Left forelimb (tissue), 1 donor: ENCODE measurements around the gene EFEMP1.

Source experiments
- DNase-seq: peaks from one replicate; pipeline ENCODE4 v3.0.0-alpha.2; 2018; ENCODE audit warnings: low spot score

Gene EFEMP1

GRCh38 chr2:55898386-55899040, 25.1 kb downstream of the EFEMP1 start:
- DNase-seq, result no peak

- no peak for DNase-seq
These were observed 26.9 kb downstream of the EFEMP1 start for GRCh38 chr2:55896633-55897032.

- no peak for DNase-seq
These were observed 28.9 kb downstream of the EFEMP1 start for GRCh38 chr2:55894720-55895119.

- no peak for DNase-seq
These were observed 31.9 kb downstream of the EFEMP1 start for GRCh38 chr2:55891671-55892094.

GRCh38 chr2:55888936-55889335, 34.6 kb downstream of the EFEMP1 start:
- no peak for DNase-seq

GRCh38 chr2:55887901-55888624, 35.5 kb downstream of the EFEMP1 start:
- no peak for DNase-seq

GRCh38 chr2:55887351-55887750, 36.2 kb downstream of the EFEMP1 start:
- no peak for DNase-seq

- no peak for DNase-seq
These were observed 37.7 kb downstream of the EFEMP1 start for GRCh38 chr2:55885944-55886281.

- no peak for DNase-seq
These were observed 38.2 kb downstream of the EFEMP1 start for GRCh38 chr2:55885127-55885943.

- no peak for DNase-seq
These were observed 39.8 kb downstream of the EFEMP1 start for GRCh38 chr2:55883829-55884228.

- DNase-seq, result no peak
These were observed 40.2 kb downstream of the EFEMP1 start for GRCh38 chr2:55883357-55883756.

GRCh38 chr2:55882954-55883353, 40.6 kb downstream of the EFEMP1 start:
- no peak for DNase-seq

- DNase-seq, result no peak
These were observed 43.0 kb downstream of the EFEMP1 start for GRCh38 chr2:55880416-55881143.

- DNase-seq, result no peak
These were observed 43.6 kb downstream of the EFEMP1 start for GRCh38 chr2:55879976-55880375.

- no peak for DNase-seq
These were observed 46.5 kb downstream of the EFEMP1 start for GRCh38 chr2:55877087-55877436.

- DNase-seq, result no peak
These were observed 47.0 kb downstream of the EFEMP1 start for GRCh38 chr2:55876429-55877086.

- DNase-seq, result no peak
These were observed 48.0 kb downstream of the EFEMP1 start for GRCh38 chr2:55875434-55876135.

GRCh38 chr2:55874338-55874737, 49.2 kb downstream of the EFEMP1 start:
- DNase-seq, result no peak

GRCh38 chr2:55871637-55872036, 51.9 kb downstream of the EFEMP1 start:
- DNase-seq, result no peak

GRCh38 chr2:55869637-55870325, 53.8 kb downstream of the EFEMP1 start:
- DNase-seq, result no peak
